T-helper 9 cell (primary cell): ENCODE measurements around the gene TAF9B.
"Not testable (repeated sequence)": the region's sequence is repeated elsewhere in the genome, so short reads cannot be mapped to it uniquely, and the experiment has no call there.

Source experiments
- DNase-seq: peaks from one replicate; pipeline ENCODE4 v3.0.0-alpha.2; 2020

Gene TAF9B

DNA sequence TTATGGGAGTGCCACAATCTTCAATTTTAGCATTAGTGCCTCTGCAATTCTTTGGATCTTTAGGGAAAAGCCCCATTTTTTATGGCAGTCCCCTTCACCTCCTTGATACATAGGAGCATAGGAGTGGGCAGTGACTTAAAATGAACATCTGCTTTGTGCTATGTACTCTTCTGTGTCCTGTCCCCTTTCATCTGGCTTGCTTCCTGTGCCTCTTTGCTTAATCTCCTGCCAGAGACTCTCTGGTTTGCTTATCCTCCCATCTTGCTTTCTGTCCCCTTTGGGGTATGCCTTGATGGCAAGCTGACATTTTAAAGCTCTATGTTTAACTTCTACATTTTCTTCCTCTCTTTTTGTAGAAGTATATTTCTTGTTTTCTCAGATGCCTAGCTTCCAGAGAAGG lies 23.1 kb downstream of the TAF9B start:
- no peak for DNase-seq

GRCh38 chrX:78111140-78111931 lies 28.1 kb downstream of the TAF9B start:
- no peak for DNase-seq

DNA sequence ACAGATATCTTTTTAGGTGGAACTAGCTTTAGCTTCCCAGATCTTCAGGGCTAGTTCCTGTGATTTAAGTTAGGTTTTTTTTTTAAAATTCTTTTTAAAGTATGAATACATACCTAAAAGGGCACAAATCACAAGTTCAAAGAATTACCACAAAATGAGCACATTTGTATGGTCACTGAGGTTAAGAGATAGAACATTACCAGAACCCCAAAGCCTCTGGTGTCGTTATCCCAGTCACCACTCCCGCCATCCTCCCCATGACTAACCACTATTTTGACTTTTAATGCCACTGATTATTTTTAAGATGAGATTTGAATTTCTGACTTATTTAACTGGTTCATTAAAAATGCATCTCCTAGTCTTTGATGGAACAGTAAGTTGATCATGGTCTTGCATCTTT lies 30.0 kb downstream of the TAF9B start:
- DNase-seq = no peak

- no peak for DNase-seq
Observed at GRCh38 chrX:78106651-78106986, 32.8 kb downstream of the TAF9B start.

DNA sequence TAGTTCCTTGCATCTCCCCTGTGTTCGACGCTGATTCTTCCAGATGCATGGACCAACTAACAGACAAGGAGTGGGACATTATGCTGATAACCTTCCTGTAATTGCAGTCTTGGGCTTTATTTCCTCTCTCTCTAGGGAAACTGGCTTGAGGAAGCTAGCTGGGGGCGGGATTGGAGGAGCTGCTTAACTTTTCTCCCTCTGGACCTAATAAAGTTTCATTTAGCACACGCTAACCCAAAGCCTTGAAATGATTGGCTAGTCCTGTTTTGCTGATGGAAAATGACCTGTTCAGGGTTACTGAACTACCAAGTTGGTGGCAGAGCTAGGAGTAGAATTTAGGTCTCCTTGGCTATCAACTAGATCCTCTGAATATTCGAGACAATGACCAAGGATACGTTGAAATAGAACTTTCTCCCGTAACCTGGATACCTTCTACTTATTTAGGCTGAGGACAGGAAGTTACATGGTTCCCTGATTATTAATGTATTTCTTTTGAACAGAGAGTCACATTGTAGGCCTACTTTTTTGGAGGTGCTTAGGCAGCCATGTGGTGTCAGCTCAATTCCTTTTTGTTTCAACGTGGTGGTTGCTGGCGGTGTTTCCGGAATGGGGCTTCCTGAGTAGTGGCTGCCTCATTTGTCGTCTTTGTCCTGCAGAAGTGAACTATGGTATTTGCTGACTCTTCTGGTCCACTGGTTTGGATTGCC lies 33.4 kb downstream of the TAF9B start:
- DNase-seq = no peak

- DNase-seq = peak; percentile 14
Observed at GRCh38 chrX:78104447-78105176, 34.8 kb downstream of the TAF9B start.

DNA sequence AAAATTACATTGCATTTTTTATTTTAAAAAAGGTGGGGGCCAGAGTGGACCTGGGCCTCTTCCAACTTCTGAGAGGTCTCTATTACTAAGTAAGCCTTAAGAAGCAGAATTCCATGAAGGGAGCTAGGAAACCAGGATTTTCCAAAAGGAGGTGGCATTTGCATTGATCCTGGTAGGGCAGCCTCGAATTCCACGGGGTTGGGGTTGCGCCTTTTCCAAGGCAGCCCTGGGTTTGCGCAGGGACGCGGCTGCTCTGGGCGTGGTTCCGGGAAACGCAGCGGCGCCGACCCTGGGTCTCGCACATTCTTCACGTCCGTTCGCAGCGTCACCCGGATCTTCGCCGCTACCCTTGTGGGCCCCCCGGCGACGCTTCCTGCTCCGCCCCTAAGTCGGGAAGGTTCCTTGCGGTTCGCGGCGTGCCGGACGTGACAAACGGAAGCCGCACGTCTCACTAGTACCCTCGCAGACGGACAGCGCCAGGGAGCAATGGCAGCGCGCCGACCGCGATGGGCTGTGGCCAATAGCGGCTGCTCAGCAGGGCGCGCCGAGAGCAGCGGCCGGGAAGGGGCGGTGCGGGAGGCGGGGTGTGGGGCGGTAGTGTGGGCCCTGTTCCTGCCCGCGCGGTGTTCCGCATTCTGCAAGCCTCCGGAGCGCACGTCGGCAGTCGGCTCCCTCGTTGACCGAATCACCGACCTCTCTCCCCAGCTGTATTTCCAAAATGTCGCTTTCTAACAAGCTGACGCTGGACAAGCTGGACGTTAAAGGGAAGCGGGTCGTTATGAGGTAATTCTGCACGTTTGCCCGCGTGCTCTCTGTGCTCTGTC lies 35.6 kb downstream of the TAF9B start, which contains the start of gene PGK1:
TSS of gene PGK1 (plus strand) at position 626 of the 824 bp plus-strand sequence. CDS start at position 719, 93 bp downstream.
- DNase-seq = peak; percentile 85

DNA sequence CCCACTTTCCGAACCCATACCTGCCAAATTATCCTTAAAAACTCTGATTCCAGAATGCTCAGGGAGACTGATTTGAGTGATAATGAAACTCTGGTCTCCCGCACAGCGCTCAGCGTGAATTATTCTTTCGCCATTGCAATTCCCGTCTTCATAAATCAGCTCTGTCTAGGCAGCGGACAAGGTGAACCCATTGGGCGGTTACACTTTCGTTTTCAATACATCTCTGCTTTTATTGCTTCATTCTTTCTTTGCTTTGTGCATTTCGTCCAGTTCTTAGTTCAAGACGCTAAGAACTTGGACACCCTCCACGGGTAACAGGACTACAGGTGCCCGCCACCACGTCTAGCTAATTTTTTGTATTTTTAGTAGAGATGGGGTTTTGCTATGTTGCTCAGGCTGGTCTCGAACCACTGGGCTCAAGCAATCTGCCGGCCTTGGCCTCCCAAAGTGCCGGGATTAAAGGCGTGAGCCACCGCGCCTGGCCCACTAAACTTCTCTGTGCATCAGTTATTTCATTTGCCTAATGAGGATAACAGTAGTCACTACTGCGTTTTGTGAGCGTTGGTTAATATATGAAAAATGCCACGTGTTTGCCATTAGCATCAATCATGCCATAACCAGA lies 36.3 kb downstream of the TAF9B start:
- DNase-seq = no peak

DNA sequence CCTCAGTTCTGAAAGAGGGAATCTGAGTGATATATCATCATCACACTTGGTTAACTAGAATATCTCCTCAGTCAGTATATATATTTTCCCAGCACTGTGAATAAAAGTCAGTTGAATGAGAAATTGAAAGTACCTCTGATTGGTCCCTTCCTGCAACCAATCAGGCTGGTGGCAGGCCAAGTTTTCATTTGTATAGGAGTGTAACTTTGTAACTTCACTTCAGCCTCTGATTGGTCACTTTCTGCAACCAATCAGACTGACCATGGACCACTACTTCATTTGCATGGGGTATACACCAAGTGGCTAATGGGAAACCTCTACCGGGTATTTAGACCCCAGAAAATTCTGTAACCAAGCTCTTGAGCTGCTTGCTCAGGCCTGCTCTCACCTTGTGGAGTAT lies 37.4 kb downstream of the TAF9B start:
- DNase-seq = no peak

- no peak for DNase-seq
Observed at GRCh38 chrX:78098108-78098507, 41.3 kb downstream of the TAF9B start.

DNA sequence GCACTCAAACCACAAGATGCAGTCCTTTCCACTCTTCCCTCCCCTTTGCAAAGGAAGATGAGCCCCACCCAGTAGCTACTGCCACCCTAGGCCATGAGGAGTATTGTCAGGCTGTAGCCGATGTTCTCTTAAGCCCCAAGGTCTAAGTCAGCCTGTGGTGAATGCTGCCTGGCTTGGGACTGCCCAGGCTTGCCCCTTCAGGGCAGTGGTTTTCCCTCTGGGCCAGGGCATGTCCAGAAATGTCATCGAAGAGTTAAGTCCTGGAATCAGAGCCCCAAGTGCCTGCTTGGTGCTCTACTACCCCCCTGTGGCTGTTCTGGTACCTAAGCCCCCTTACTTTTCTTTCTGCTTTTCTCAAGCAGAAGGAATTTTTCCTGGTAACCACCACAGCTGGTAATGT lies 47.2 kb downstream of the TAF9B start:
- DNase-seq = no peak

DNA sequence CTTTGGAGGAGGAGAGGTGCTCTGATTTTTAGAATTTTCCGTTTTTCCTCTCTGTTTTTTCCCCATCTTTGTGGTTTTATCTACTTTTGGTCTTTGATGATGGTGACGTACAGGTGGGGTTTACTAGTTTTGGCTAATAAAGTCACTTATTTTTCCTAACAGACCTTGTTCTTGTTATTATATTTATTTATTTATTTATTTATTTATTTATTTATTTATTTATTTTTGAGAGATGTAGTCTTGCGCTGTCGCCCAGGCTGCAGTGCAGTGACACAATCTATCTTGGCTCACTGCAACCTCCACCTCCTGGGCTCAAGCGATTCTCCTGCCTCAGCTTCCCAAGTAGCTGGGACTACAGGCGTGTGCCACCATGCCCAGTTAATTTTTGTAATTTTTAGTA lies 58.0 kb downstream of the TAF9B start:
- not testable (repeated sequence) for DNase-seq
